Muscle of back (tissue), 11 donors: ENCODE results near the gene ROS1. TPM values are rescaled to one million over a fixed set of nuclear protein-coding genes. Genes with fewer than 3 reads are reported as not detected.
"Not testable (repeated sequence)": the region's sequence is repeated elsewhere in the genome, so short reads cannot be mapped to it uniquely, and the experiment has no call there.

Source experiments
- DNase-seq, 3 donors: peaks; one replicate each; pipeline versions ENCODE4 v3.0.0 to v3.0.0-alpha.2; 2013
- polyA plus RNA-seq, 10 donors: library from polyadenylated mRNA; unstranded; fragments of 120-200 nt; gene quantifications; one replicate each; pipeline ENCODE4 v1.2.1, GENCODE V29; 2013; ENCODE audit not compliant: insufficient read length in 10 of 10

ROS1 gene
- polyA plus RNA-seq, 10 donors: 0.05 to 0.40 (median 0.14) TPM

- no peak for DNase-seq
These were observed 41.1 kb downstream of the ROS1 start for GRCh38 chr6:117384659-117385058.

- no peak for DNase-seq
These were observed 44.0 kb downstream of the ROS1 start for GRCh38 chr6:117381749-117382148.

- DNase-seq: no peak
These were observed 45.4 kb downstream of the ROS1 start for GRCh38 chr6:117380298-117380697.

- no peak for DNase-seq
These were observed 50.3 kb downstream of the ROS1 start for GRCh38 chr6:117375446-117375845.

GRCh38 chr6:117373211-117373813 is 52.4 kb downstream of the ROS1 start:
- no peak for DNase-seq

GRCh38 chr6:117372289-117372688 is 53.5 kb downstream of the ROS1 start:
- DNase-seq: not testable (repeated sequence)

- DNase-seq: no peak
These were observed 54.2 kb downstream of the ROS1 start for GRCh38 chr6:117371492-117371891.

GRCh38 chr6:117359581-117359980 is 66.2 kb downstream of the ROS1 start:
- DNase-seq: no peak

- no peak for DNase-seq
These were observed 71.1 kb downstream of the ROS1 start for GRCh38 chr6:117354671-117355070.

- no peak for DNase-seq
These were observed 73.2 kb downstream of the ROS1 start for GRCh38 chr6:117352466-117353081.

- no peak for DNase-seq
These were observed 74.2 kb downstream of the ROS1 start for GRCh38 chr6:117351521-117351920.

- DNase-seq: peak in 2 of 3 donors; percentile 19 to 28
These were observed 79.4 kb downstream of the ROS1 start for GRCh38 chr6:117346142-117346930.

- no peak for DNase-seq
These were observed 80.5 kb downstream of the ROS1 start for GRCh38 chr6:117345292-117345610.

GRCh38 chr6:117344444-117345291 is 81.1 kb downstream of the ROS1 start:
- DNase-seq: no peak

- DNase-seq: no peak
These were observed 87.2 kb downstream of the ROS1 start for GRCh38 chr6:117338567-117338966.

- no peak for DNase-seq
These were observed 95.8 kb downstream of the ROS1 start for GRCh38 chr6:117329926-117330325.

- DNase-seq: peak in 1 of 3 donors; percentile 5
These were observed 97.2 kb downstream of the ROS1 start for GRCh38 chr6:117328500-117328899.

GRCh38 chr6:117328005-117328389 is 97.7 kb downstream of the ROS1 start:
- DNase-seq: no peak

- no peak for DNase-seq
These were observed 98.4 kb downstream of the ROS1 start for GRCh38 chr6:117327149-117328004.

GRCh38 chr6:117326396-117326795 is 99.3 kb downstream of the ROS1 start:
- DNase-seq: no peak

- peak in 1 of 3 donors; percentile 10 for DNase-seq
These were observed 108.5 kb downstream of the ROS1 start for GRCh38 chr6:117317261-117317660.
